HL-60/S4 treated with retinoic acid at 250 ng/mL for 4 days and 3 days (cell line): Measurements from ENCODE around the gene THSD4.

ENCODE experiments used
- in situ Hi-C: fragments of 300-500 bp; cut with MboI; formaldehyde crosslinking; loops from 2 replicates; pipeline ENCODE4 v1.7.0; 2022; ENCODE audit warnings: low sequenced_read_pairs

Gene THSD4

DNA sequence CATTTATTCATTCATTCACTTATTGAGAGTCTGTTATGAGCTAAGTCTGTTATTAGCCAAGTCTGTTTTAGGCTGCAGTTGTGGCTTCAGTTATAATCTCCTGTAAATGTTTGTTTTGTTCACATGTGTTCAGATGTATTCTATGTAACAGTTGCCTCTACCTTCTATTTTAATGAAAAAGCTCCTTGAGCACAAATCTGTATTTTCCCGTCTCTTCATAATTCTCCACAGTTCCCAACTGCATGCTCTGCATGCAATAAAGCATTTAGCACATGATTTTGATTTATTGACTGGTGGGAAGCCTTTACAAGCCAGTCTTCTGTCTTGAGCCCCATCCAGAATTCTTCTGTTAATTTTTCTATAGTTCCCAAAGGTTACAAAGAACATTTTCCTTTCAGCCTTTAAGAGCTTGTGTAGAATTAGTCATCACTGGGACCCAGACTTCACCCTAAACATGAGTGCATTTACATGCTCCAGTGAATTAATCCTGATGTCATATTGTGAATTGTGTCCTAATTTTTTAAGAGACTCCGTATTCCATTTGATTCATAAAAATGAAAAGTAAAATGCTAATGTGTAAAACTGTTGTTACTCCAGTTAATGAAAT lies 572.7 kb downstream of the THSD4 start:
- in situ Hi-C loops: no loop called here

DNA sequence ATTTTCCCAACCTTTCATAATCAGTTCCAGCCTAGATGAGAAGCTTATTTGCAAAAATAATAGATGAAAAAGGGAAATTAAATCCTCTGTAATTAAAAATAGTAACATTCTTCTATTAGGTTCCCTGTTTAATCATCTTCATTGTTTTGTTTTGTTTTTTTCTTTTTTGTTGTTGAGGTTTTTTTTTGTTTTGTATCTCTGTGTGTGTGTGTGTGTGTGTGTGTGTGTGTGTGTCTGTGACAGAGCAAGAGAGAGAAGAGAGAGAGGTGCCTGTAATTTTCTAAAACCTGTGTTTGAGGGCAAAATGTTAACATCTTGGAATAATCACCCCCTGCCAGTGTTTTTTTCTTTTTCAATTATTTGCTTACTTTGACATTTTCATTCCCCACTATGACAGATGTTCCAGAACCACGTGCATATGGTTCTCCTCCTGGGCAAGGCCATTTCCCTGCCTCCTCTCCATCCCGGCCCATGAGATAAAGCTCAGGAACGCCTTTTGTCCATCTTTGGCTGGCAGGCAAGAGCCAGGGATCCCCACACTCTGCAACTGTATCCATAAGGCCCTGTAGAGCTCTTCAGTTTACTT lies 573.3 kb downstream of the THSD4 start:
- in situ Hi-C loops: no loop called here

DNA sequence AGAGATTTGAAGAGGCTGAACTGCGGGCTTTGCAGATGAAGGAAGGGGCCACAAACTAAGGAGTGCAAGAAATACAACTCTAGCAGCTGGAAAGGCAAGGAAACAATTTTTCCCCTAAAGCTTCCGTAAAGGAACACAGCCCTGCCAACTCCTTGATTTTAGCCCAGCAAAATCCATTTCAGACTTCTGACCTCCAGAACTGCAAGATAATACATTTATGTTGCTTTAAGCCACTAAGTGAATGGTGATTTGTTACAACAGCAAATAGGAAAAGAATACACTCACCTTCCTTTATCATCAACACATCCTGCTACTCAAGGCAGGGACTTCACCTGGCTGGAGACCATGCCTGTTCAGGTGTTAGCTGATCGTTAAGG lies 575.8 kb downstream of the THSD4 start:
- in situ Hi-C loops: no loop called here

DNA sequence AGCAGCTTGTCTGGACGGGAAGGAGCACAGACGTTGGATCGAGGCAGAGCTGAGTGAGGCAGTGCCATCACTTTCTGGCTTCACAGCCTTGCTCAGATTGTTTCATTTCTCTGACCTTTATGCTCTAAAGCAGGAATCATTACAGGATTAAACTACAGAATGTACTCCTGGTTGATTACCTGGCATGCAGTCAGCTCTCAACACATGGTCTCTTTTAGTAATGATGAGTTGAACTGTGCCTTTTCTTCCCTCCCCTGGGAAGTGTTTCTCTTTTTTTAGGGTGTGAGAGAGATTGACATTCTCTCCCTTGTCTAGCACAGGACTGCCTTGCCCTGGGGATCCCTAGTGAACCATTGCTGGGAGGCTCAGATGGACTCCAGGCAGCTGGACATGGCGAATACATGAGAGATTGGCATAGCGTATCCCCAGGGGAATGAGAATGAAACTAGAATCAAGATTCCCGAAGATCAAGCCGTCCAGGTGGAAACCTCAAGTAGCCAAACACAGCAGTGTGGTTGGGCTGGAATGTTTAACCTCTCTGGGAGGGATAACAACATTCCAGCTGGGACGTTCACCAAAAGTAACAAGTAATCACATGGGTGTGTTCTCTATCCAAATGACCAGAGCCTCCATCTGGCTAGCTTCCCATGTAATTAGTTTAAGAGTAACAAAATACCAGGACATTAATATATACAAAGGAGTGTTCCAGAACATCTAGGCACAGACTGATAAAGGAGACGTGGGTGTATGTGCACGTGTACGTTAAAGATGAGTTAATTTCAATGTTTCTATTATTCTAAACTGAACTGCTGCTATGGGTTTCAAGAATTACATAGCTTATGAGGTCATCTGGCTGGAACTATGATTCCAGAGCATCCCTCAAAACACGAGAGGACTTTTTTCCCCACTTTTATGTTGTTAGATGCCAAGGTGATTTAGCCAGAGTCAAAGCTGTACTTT lies 576.5 kb downstream of the THSD4 start:
- in situ Hi-C loops: no loop called here

DNA sequence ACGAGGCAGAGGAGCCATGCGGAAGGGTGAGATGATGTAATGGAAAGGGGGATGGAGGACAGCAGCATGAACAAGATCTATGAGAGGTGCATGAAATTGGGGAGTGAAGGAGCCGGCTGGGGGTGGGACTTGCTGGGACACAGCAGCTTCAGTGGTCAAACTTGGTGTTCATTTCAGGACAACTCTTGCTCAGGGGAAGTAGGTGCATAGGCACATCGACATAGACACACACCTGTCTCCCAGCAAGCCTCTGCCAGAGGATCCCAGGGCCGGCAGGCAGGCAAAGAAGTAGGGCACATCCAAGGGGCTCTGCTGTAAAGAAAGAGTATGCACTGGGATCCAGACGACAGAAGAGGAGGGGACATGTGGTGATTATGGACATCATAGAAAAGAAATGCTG lies 582.0 kb downstream of the THSD4 start:
- in situ Hi-C loops: no loop called here

DNA sequence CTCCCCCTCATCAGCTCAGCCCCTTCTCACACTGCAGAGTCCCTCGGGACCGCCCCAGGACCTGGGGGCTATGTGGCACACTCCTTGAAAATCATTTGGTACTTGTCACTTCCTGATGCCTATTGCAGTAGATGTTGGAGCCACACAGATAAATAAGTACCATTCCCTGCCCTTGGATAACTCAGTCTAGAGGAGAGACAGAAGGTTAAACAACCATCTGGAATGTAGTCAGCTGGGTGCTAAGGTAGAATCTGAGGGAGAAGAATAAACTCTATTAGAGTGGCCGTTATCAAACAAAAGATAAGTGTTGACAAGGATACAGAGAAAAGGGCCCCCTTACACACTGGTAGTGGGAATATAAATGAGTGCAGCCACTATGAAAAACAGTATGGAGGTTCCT lies 582.8 kb downstream of the THSD4 start:
- in situ Hi-C loops: no loop called here

DNA sequence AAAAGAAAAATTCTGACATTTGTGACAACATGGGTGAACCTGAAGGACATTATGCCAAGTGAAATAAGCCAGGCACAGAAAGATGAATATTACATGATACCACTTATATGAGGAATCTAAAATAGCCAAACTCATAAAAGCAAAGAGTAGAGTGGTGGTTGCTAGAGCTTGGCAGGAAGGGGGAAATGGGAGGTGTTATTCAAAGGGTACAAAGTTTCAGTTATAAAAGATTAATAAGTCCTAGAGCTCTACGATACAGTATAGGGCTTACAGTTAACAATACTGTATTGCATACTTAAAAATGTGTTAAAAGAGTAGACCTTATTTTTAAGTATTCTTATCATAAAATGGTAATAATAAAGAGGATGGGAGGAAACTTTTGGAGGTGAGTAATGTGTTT lies 583.5 kb downstream of the THSD4 start:
- in situ Hi-C loops: no loop called here

DNA sequence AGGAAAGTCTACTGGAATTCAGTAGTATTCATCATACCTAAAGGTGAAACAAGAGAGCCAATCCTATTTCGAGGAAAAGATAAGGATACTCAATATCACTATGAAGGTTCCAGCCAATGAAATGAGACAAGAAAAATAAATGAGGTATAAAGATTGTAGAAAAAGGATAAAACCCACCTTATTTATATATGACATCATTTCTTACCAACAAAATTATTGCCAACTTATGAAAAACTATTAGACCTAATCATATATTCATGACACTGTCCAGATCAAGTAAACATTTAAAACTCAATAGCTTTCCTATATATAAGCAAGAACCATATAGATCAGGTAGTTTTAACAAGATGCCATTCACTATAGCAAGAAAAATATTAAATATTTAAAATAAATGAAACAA lies 584.7 kb downstream of the THSD4 start:
- in situ Hi-C loops: no loop called here

DNA sequence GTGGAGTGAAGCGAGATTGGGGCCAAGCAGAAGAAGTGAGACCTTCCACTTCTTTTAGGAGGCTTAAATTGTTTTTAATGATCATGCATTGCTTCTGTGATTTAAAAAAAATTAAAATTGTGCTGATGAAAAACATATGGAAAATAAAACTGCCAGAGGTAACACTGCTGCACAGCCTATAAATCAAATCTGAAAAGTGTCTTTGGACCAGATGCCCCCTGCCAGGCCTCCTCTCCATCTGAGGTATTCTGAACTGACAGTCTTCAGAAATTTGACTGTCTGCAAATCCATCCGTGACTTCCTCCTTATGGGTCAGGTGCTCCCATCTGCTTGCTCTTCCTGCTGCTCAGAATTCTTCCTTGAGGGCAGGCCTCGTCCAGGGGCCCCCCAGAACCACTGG lies 586.5 kb downstream of the THSD4 start:
- in situ Hi-C loops: no loop called here

DNA sequence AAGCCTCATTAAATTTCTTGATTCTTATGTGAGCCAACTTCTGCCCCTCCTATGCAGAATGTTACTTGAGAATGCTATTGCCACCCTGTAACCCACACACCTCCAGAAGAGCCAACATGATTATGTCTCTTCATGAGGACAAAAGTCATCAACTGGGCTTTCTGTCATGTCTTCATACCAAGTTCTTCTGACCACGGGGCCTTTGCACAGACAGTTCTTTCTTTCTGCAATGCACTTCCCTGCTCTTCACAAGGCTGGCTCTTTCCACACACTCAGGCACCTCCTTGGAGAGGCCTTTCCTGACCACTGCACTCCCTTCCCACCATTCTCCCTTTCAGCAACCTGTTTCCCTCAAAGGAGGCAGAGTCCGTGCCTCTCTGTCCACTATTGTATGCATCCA lies 587.2 kb downstream of the THSD4 start:
- in situ Hi-C loops: no loop called here

DNA sequence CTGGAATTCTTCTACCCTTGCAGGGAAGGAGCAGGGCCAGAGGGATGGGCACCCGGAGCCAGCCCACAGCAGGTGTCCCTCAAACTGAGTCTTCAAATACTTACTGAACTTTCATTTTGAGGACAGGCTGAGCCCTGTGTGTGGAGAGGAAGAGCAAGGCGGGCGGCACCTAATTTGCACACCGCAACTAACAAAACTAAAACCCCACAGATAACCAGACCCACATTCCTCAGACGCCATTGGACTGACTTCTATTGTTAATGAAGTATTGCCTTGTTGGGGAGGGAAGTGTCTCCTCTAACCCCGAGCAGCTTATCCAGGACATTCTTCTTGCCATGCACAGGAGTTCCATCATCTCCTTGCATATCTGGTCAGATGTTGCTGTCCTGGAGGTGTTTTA lies 589.9 kb downstream of the THSD4 start:
- in situ Hi-C loops: no loop called here

DNA sequence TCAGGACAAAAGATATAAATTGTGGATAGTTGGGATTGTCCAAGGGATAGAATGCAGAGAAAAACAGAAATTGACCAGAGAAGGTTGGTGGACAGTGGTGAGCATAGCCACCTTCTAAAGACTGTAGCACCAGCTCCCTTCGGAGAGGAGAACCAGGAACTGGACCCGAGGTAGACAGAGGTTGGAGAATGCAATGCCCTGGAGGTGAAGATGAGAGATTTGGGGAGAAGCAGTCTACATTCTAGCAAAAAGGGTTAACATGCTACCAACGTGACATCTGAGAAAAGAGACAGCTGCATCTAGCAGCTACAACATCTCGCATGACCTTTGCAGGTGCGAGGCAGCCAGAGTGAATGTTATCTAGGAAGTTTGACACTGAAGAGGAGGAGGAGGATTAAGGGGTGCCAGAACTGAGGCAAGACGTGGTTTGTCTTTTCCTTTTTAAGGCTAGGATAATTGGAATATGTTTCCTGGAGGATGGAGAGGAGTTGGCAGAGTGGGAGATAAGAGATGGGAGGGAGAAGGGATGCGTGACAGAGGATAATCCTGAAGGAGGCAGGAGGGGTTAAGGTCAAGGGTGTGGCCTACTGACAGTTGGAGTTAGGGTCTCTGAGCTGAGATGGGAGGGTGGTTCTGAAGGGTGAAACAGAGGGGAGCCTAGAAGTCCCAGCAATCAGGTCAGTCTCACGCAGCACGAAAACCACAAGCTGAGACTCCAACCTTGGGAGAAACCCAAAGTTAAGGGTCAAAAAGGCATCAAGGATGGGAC lies 591.4 kb downstream of the THSD4 start:
- in situ Hi-C loops: no loop called here

DNA sequence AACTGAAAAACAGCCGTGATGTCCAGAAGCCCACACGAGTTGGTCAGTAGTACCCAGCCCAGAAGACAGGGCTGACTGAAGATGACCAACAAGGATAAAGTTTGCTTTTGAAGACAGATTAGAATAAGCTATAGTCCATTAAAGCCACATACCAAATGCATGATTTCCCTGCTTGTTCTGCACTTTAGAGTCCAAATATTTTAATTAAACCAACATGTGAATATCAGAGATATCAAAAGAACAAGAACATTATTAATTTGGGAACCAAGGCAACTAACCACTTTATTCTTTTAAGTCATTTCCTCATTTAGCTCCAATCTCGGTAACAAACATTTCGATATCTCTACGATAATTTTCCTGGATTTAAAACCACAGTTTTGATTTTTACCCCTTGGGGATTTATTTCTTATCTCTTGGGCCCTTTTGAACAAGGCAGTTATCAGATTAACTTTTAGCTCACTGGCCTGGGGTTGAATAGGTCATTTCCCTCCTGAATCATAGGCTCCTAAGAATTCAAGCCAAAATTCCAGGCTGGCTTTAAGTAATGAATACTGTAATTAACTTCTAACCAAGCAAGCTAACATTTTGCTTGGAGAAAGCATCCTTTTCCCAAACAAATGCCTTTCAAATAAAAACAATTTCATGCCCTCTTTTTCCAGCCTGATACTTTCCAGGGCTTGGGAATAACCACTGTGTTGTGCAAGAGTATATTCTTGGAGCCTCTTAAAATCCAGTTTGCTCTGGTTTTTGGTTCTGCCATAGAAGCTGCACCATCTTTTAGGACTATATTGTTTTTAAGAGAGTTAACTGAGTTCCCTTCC lies 592.2 kb downstream of the THSD4 start:
- in situ Hi-C loops: no loop called here

DNA sequence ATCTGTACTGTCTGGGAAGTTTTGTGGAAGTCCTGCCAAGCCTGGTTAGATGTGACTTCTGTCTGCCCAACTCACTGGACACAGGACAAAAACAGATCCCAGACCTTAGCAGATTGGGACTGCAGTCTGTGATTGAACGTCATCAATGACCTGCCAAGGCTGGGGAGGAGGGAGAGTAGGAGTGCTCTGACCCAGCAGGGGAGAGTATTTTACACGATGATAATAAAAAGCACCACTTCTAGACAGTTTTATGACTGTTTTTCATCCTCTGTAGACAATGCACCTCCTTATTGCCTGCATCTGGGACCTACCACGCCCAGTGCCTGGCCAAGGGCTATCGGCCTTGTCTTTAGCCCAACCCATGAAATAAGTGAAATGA lies 592.8 kb downstream of the THSD4 start:
- in situ Hi-C loops: no loop called here

DNA sequence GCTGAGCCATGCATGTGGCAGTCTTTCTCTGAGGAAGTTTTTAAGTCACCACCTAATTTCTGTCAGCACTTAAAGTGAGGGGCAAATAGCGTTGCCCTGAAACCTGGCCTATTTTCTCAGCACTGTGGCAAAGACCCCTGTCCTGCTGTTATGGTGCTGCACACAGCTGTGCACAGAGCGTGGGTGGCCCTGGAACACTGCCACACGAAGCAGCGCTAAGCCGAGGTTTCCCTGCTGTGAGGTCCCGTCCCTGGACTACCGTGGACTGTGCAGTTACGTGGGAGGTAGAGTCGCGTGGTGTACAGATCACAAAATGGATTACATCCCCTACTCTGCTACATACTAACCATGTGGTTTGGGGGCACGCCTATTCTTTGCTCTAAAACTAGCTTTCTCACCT lies 593.5 kb downstream of the THSD4 start:
- in situ Hi-C loops: no loop called here

DNA sequence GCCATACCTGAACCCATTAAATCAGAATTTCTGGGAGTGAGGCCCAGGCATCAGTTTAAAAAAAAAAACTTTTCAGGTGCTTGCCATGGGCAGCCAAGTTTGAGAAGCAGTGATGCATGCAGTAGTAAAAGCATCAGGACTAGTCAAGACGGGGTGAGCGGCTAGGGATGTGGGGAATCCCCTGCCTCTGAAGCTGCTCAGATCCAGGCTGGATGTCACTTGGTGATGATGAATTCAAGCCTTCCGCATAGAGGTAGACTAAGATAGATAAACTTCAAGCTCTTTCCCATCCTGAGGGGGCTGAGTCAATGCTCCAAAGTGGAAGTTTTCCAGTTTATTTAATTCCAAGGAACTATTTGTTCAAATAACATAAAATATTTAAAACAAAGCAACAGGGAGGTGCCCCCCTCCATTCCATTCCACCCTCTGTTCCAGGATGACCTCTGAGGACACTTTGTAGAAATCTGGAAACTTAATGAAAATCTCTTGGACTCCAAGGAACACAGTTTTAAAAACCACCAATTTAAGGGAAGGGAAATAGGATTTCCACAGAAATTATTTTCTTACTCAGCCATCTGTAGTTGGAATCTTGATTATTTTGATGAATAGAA lies 594.6 kb downstream of the THSD4 start:
- in situ Hi-C loops: no loop called here

DNA sequence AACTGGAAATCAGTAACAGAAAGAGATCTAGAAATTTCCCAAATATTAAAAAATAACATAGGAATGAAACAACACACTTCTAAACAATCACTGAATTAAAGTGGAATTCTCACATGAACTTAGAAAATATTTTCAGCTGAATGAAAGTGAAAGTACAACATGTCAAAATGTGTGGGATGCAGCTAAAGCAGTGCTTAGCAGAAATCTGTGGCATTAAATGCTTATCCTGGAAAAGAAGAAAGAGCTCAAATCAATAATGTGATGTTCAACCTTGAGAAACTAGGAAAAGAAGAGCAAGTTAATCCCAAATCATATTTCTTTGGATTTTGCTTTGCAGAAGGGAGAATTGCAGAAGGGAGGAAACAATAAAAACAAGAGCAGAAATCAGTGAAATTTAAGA lies 596.9 kb downstream of the THSD4 start:
- in situ Hi-C loops: no loop called here

DNA sequence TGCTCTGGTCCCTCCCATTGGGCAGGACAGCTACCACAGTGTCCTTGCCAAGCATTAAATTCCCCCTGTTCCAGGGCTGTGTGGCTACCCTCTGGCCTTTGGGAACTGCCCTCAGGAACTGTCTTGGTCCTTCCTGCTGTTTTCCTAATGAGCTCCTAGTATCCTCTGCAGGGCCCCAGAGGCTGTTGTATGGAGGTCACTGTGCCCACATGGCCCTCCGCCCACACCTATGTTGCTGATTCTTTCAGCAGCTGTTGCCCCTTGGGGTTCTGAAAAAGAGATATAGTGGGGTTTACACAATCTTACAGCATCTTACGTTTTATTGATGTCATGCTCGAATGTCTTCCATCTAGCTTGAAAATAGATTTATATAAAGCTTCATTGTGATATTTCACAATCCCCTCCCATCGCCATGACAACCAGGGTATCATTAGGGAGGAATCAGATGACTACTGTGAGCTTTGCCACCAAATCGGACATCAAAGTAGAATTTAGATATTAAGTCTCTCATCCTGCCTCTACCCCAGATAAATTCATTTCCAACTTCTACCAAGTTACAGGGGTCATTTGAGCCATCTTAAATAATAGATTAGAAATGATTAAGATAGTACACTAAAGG lies 598.0 kb downstream of the THSD4 start:
- in situ Hi-C loops: no loop called here

DNA sequence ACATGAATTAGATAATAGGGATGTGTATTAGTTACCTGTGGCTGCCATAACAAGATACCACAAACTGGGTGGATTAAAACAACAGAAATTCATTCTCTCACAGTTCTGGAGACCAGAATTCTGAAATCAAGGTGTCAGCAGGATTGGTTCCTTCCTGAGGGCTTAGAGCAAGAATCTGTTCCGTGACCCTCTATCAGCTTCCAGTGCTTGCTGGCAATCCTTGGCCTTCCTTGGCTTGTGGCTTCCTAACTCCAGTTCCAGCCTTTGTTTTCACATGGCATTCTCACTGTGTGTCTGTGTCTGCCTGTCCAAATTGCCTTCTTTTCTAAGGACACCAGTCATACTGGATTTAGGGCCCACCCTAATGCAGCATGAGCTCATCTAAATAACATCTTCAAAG lies 600.6 kb downstream of the THSD4 start:
- in situ Hi-C loops: no loop called here

DNA sequence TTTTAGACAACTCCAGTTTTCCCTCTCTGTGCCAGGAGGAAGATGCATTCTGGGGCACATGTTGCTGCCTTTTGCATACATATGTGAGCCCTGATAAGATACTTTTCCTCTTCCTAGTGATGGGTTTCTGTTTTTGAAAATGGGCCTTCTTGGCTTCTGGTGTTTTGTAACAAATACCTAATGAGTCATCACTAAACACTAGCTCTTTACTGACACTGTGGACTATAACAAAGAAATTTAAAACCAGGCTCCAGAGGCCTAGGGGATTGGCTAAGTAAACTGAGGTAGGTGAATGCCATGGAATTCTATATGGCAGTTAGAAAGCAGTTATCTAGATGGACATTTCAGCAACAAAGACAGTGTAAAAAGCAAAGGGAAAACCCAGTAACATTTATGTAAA lies 601.7 kb downstream of the THSD4 start:
- in situ Hi-C loops: no loop called here
